GM21515 (cell line): ENCODE data around the gene EGFR.

Experiments used
- ATAC-seq: cut with Tn5 transposase; IDR thresholded peaks from one replicate; pipeline ENCODE4 v1.9.1; 2021; ENCODE audit not compliant: unreplicated experiment

The EGFR gene

GRCh38 chr7:55080000-55080623 is 61.3 kb downstream of the EGFR start:
- ATAC-seq = no peak

- ATAC-seq = no peak
Observed at GRCh38 chr7:55081068-55081467, 62.3 kb downstream of the EGFR start.

GRCh38 chr7:55081472-55082227 is 62.8 kb downstream of the EGFR start:
- no peak for ATAC-seq

GRCh38 chr7:55082228-55082603 is 63.4 kb downstream of the EGFR start:
- ATAC-seq = no peak

- ATAC-seq = no peak
Observed at GRCh38 chr7:55083206-55083605, 64.4 kb downstream of the EGFR start.

- ATAC-seq = no peak
Observed at GRCh38 chr7:55084307-55084706, 65.5 kb downstream of the EGFR start.

GRCh38 chr7:55085511-55086412 is 66.9 kb downstream of the EGFR start:
- no peak for ATAC-seq

GRCh38 chr7:55086413-55087201 is 67.8 kb downstream of the EGFR start:
- ATAC-seq = peak; percentile 68

GRCh38 chr7:55087521-55087961 is 68.7 kb downstream of the EGFR start:
- ATAC-seq = no peak

GRCh38 chr7:55088107-55088506 is 69.3 kb downstream of the EGFR start:
- ATAC-seq = no peak

- ATAC-seq = no peak
Observed at GRCh38 chr7:55088620-55089019, 69.8 kb downstream of the EGFR start.

GRCh38 chr7:55092186-55092974 is 73.6 kb downstream of the EGFR start:
- ATAC-seq = no peak

- ATAC-seq = no peak
Observed at GRCh38 chr7:55092975-55093373, 74.2 kb downstream of the EGFR start.

GRCh38 chr7:55093674-55094073 is 74.9 kb downstream of the EGFR start:
- ATAC-seq = no peak

- no peak for ATAC-seq
Observed at GRCh38 chr7:55094092-55094690, 75.4 kb downstream of the EGFR start.

- ATAC-seq = no peak
Observed at GRCh38 chr7:55095672-55096071, 76.9 kb downstream of the EGFR start.

- no peak for ATAC-seq
Observed at GRCh38 chr7:55096323-55096722, 77.5 kb downstream of the EGFR start.

- no peak for ATAC-seq
Observed at GRCh38 chr7:55097100-55097499, 78.3 kb downstream of the EGFR start.

GRCh38 chr7:55099066-55099820 is 80.4 kb downstream of the EGFR start:
- ATAC-seq = no peak
